ENCODE data around the gene SYNPO2L.
"Not testable (repeated sequence)": the region's sequence is repeated elsewhere in the genome, so short reads cannot be mapped to it uniquely, and the experiment has no call there.

Gene SYNPO2L

GRCh38 chr10:73617143-73617542 is 38.7 kb downstream of the SYNPO2L start:
- not testable (repeated sequence) for DNase-seq (ENCODE audit: low read depth)

GRCh38 chr10:73614720-73615119 is 41.1 kb downstream of the SYNPO2L start:
- DNase-seq (ENCODE audit: low read depth) = no peak

GRCh38 chr10:73609116-73609515 is 46.7 kb downstream of the SYNPO2L start:
- DNase-seq (ENCODE audit: low read depth) = no peak

- no peak for DNase-seq (ENCODE audit: low read depth)
Measured at GRCh38 chr10:73601486-73601921, 54.3 kb downstream of the SYNPO2L start.

GRCh38 chr10:73597346-73597745 is 58.5 kb downstream of the SYNPO2L start:
- DNase-seq (ENCODE audit: low read depth) = no peak
